A549 (cell line): ENCODE results near the gene ATP7B. TPM values are rescaled to one million over a fixed set of nuclear protein-coding genes. Genes with fewer than 3 reads are reported as not detected.

Experiments used
- ATAC-seq, 2 experiments: fragments of 200-7000 bp in 1 of 2; fragments of >200 bp in 1 of 2; cut with Nextera tagmentation in 1 of 2; cut with Tn5 transposase in 1 of 2; 3 replicates each; pipeline versions ENCODE4 v1.8.0 to v1.9.1; 2018 to 2020; ENCODE audit warnings: mild to moderate bottlenecking in 1 of 2, moderate library complexity in 1 of 2
- CTCF ChIA-PET: fragments of 300-600 bp; sonication (Branson Sonifier 250); formaldehyde crosslinking; extraction: SDS; loops from one replicate; lab custom pipeline; 2021; ENCODE audit warnings: antibody characterized with exemption, inconsistent platforms; lab: Yijun Ruan, JAX
- POLR2A ChIA-PET: fragments of 350-600 bp; formaldehyde crosslinking; extraction: SDS; loops from one replicate; lab custom pipeline; 2021; ENCODE audit warnings: antibody characterized with exemption, inconsistent platforms; lab: Yijun Ruan, JAX
- DNase-seq, 2 experiments: peaks; one replicate each; pipeline versions ENCODE4 v3.0.0 to v3.0.0-alpha.2; 2011 to 2016; ENCODE audit warnings: low read depth in 1 of 2, low spot score in 1 of 2
- FAIRE-seq: peaks from 2 replicates; lab custom pipeline; 2011; peaks lifted over from hg19 to GRCh38; lab: Jason Lieb, UNC
- H3K27ac ChIP-seq, 2 experiments: fragments of >200 bp; sonication (Bioruptor Twin); formaldehyde crosslinking; 3 replicates each; pipeline ENCODE4 v1.5.1; 2016 to 2017
- H3K4me1 ChIP-seq: fragments of >200 bp; sonication (Bioruptor Twin); formaldehyde crosslinking; 3 replicates; pipeline ENCODE4 v1.6.1; 2016
- H3K4me2 ChIP-seq: fragments of >200 bp; sonication (Bioruptor Twin); formaldehyde crosslinking; 3 replicates; pipeline ENCODE4 v1.6.1; 2016
- H3K4me3 ChIP-seq: fragments of >200 bp; sonication (Bioruptor Twin); formaldehyde crosslinking; 3 replicates; pipeline ENCODE4 v1.5.1; 2016
- H3K9me3 ChIP-seq: fragments of >200 bp; sonication (Bioruptor Twin); formaldehyde crosslinking; 3 replicates; pipeline ENCODE4 v1.6.1; 2016
- CEBPB ChIP-seq, 2 experiments: fragments of >200 bp in 1 of 2; sonication (Bioruptor Twin) in 1 of 2; formaldehyde crosslinking in 1 of 2; IDR thresholded peaks; 2 replicates each; pipeline ENCODE4 v1.6.1; 2012 to 2016
- CHD4 ChIP-seq: fragments of 200-600 bp; sonication (generic); IDR thresholded peaks from 2 replicates; pipeline ENCODE4 v1.6.1; 2016; ENCODE audit warnings: antibody characterized with exemption, mild to moderate bottlenecking, borderline replicate concordance
- E2F6 ChIP-seq: IDR thresholded peaks from 2 replicates; pipeline ENCODE4 v1.6.1; 2012; ENCODE audit warnings: low read depth, borderline replicate concordance
- ELK1 ChIP-seq: fragments of 150-350 bp; IDR thresholded peaks from 2 replicates; pipeline ENCODE4 v1.6.1; 2014; ENCODE audit warnings: low read depth, mild to moderate bottlenecking, low read length
- ESRRA ChIP-seq: fragments of 150-350 bp; IDR thresholded peaks from 2 replicates; pipeline ENCODE4 v1.6.1; 2014; ENCODE audit warnings: mild to moderate bottlenecking, low read length, borderline replicate concordance
- FOSL2 ChIP-seq, 2 experiments: fragments of 450-650 bp in 1 of 2; fragments of >200 bp in 1 of 2; sonication (Bioruptor Twin) in 1 of 2; formaldehyde crosslinking; IDR thresholded peaks; 2 replicates each; pipeline versions ENCODE4 v1.5.0 to v1.6.1; 2016 to 2020; ENCODE audit warnings: mild to moderate bottlenecking in 1 of 2, moderate library complexity in 1 of 2
- HEYL ChIP-seq: fragments of 250-450 bp; sonication (Bioruptor Pico); IDR thresholded peaks from 2 replicates; pipeline ENCODE4 v1.8.0; 2021; ENCODE audit warnings: mild to moderate bottlenecking, moderate library complexity
- HMGXB4 ChIP-seq: fragments of 250-450 bp; sonication (Bioruptor Pico); IDR thresholded peaks from 2 replicates; pipeline ENCODE4 v1.5.0; 2021; ENCODE audit warnings: mild to moderate bottlenecking, moderate library complexity, borderline replicate concordance
- HOXB13 ChIP-seq: fragments of 250-450 bp; sonication (Bioruptor Pico); IDR thresholded peaks from 2 replicates; pipeline ENCODE4 v1.5.0; 2020; ENCODE audit warnings: low read depth, mild to moderate bottlenecking, moderate library complexity
- HOXB5 ChIP-seq: fragments of 250-450 bp; sonication (Bioruptor Pico); IDR thresholded peaks from 2 replicates; pipeline ENCODE4 v1.5.0; 2020; ENCODE audit warnings: mild to moderate bottlenecking, moderate library complexity
- JUN ChIP-seq, 2 experiments: fragments of >200 bp; sonication (Bioruptor Twin); formaldehyde crosslinking; IDR thresholded peaks; 2 replicates in 1 of 2; 3 replicates in 1 of 2; pipeline ENCODE4 v1.6.1; 2016 to 2017
- KDM5A ChIP-seq: fragments of 200-600 bp; sonication (generic); IDR thresholded peaks from 2 replicates; pipeline ENCODE4 v1.6.1; 2016; ENCODE audit warnings: antibody characterized with exemption, mild to moderate bottlenecking
- MAFK ChIP-seq: fragments of 450-650 bp; IDR thresholded peaks from 2 replicates; pipeline ENCODE4 v1.6.1; 2014; ENCODE audit not compliant: partially characterized antibody
- MYC ChIP-seq: IDR thresholded peaks from 2 replicates; pipeline ENCODE4 v1.6.1; 2012; ENCODE audit warnings: mild to moderate bottlenecking, inconsistent platforms, low read length, improper control_type of control experiment, borderline replicate concordance
- NPAS2 ChIP-seq: fragments of 250-450 bp; sonication (Bioruptor Pico); IDR thresholded peaks from 2 replicates; pipeline ENCODE4 v1.8.0; 2022; ENCODE audit warnings: mild to moderate bottlenecking, moderate library complexity, borderline replicate concordance
- NR3C1 ChIP-seq: fragments of >200 bp; sonication (Bioruptor Twin); formaldehyde crosslinking; IDR thresholded peaks from 3 replicates; pipeline ENCODE4 v1.6.1; 2017
- POLR2A ChIP-seq: IDR thresholded peaks from 2 replicates; pipeline ENCODE4 v1.6.1; 2012; ENCODE audit warnings: mild to moderate bottlenecking, low read length
- REST ChIP-seq: fragments of 200-600 bp; sonication (generic); IDR thresholded peaks from 2 replicates; pipeline ENCODE4 v1.6.1; 2016; ENCODE audit warnings: antibody characterized with exemption, mild to moderate bottlenecking, moderate library complexity
- SREBF2 ChIP-seq: fragments of 450-650 bp; IDR thresholded peaks from 2 replicates; pipeline ENCODE4 v1.6.1; 2014; ENCODE audit warnings: mild to moderate bottlenecking, moderate library complexity
- TP53 ChIP-seq: fragments of 250-450 bp; sonication (Bioruptor Pico); IDR thresholded peaks from 2 replicates; pipeline ENCODE4 v1.5.0; 2021; ENCODE audit warnings: mild to moderate bottlenecking, moderate library complexity
- USF2 ChIP-seq: fragments of 450-650 bp; IDR thresholded peaks from 2 replicates; pipeline ENCODE4 v1.6.1; 2014; ENCODE audit warnings: antibody characterized with exemption
- ZNF302 ChIP-seq: fragments of 250-450 bp; sonication (Bioruptor Pico); IDR thresholded peaks from 2 replicates; pipeline ENCODE4 v1.9.0; 2021; ENCODE audit warnings: inconsistent platforms, mild to moderate bottlenecking, moderate library complexity
- ZSCAN20 ChIP-seq: fragments of 250-450 bp; sonication (Bioruptor Pico); IDR thresholded peaks from 2 replicates; pipeline ENCODE4 v1.8.0; 2022; ENCODE audit warnings: mild to moderate bottlenecking, moderate library complexity
- WGBS: methylation state at CpG from one replicate; pipeline ENCODE4 v1.1.6; 2017; ENCODE audit errors: missing lambda C conversion rate; 5-methylcytosine and 5-hydroxymethylcytosine counted together
- polyA plus RNA-seq, 4 experiments: library from polyadenylated mRNA; depleted of rRNA in 3 of 4; stranded (reverse); fragments of >200 nt; fragmentation: RNase III in 1 of 4; extraction: RNeasy Plus Mini Kit Qiagen cat#74134 plus additional on column Dnase treatment in 1 of 4; gene quantifications; 2 replicates in 3 of 4; 3 replicates in 1 of 4; pipeline ENCODE4 v1.2.3, GENCODE V29; 2011 to 2017

Gene ATP7B
- polyA plus RNA-seq, 2 of the 4 experiments (the other 2 are of a cell fraction) = 2.8 to 3.9 TPM

GRCh38 chr13:51961493-51962403 lies 49.5 kb downstream of the ATP7B start:
- no peak for DNase-seq
- Histone ChIP-seq H3K27ac (no peak overlapping the region), H3K4me3 (no peak overlapping the region), H3K9me3 (no peaks in the 10 kb centered on the region), H3K4me2 (no peak overlapping the region), H3K4me1 (no peaks in the 10 kb centered on the region)
- ChIA-PET CTCF (no interaction called here), POLR2A (no interaction called here)
- WGBS = 78% methylated on average over 5 of the region's 5 CpGs
- no peak for ATAC-seq
- TF ChIP-seq ESRRA (no peak), TP53 (CRISPR knock-in tag) (no peak), ELK1 (no peak), HMGXB4 (no peak), HEYL (CRISPR knock-in tag) (no peak), E2F6 (no peak), JUN (IDR thresholded peaks at IDR 0.05) (no peak), KDM5A (no peak), USF2 (no peak), MYC (no peak), SREBF2 (no peak)
- FAIRE-seq = no peak

- H3K4me3 ChIP-seq = no peak overlapping the region
- no peak for TF ChIP-seq POLR2A
- TF ChIP-seq NPAS2 (CRISPR knock-in tag) = no peak
- TF ChIP-seq HOXB13 (CRISPR knock-in tag) = no peak
- TF ChIP-seq JUN (IDR thresholded peaks at IDR 0.05) = no peak
- TF ChIP-seq CEBPB (IDR thresholded peaks at IDR 0.05) = no peak
- no peak for TF ChIP-seq HOXB5
- no peak for TF ChIP-seq FOSL2 (IDR thresholded peaks at IDR 0.05)
- no peak for TF ChIP-seq FOSL2 (CRISPR knock-in tag; IDR thresholded peaks at IDR 0.05)
- TF ChIP-seq ZSCAN20 (CRISPR knock-in tag) = no peak
- no peak for TF ChIP-seq NR3C1
- TF ChIP-seq ZNF302 = no peak
- TF ChIP-seq HMGXB4 = no peak
- no peak for TF ChIP-seq ESRRA
- no peak for TF ChIP-seq MAFK
- no peak for TF ChIP-seq CHD4
- TF ChIP-seq REST = no peak
- DNase-seq (no peak), ATAC-seq (no peak), FAIRE-seq (no peak)
- H3K4me1 ChIP-seq = no peaks in the 10 kb centered on the region
- H3K27ac ChIP-seq = no peak overlapping the region
- no peak overlapping the region for H3K4me2 ChIP-seq
- no peaks in the 10 kb centered on the region for H3K9me3 ChIP-seq
- WGBS = 92% methylated on average over 3 of the region's 4 CpGs
- CTCF ChIA-PET = no interaction called here
- POLR2A ChIA-PET = no interaction called here
Measured at GRCh38 chr13:51960766-51961165, 50.5 kb downstream of the ATP7B start.
